Esophagus muscularis mucosa (tissue), 4 donors: Measurements from ENCODE around the gene PRDM7.

Experiments
- CTCF ChIP-seq, 3 experiments: fragments of 200-600 bp in 2 of 3; fragments of 450-650 bp in 1 of 3; sonication (generic) in 2 of 3; IDR thresholded peaks; one replicate each; pipeline ENCODE4 v1.5.1; 2017 to 2019; ENCODE audit warnings: antibody characterized with exemption in 3 of 3, mild to moderate bottlenecking in 2 of 3, moderate library complexity in 1 of 3
- EP300 ChIP-seq: sonication (generic); formaldehyde crosslinking; IDR thresholded peaks from one replicate; pipeline ENCODE4 v1.6.1; 2017; ENCODE audit warnings: antibody characterized with exemption
- POLR2A ChIP-seq: fragments of 450-650 bp; IDR thresholded peaks from one replicate; pipeline ENCODE4 v1.6.1; 2017; ENCODE audit warnings: antibody characterized with exemption, moderate library complexity, mild to moderate bottlenecking, low read depth
- POLR2AphosphoS5 ChIP-seq, 2 donors: sonication (generic); formaldehyde crosslinking; IDR thresholded peaks; one replicate each; pipeline ENCODE4 v1.6.1; 2017; ENCODE audit warnings: antibody characterized with exemption in 2 of 2

- TF ChIP-seq CTCF (IDR thresholded peaks at IDR 0.05) (no peak), POLR2AphosphoS5 (IDR thresholded peaks at IDR 0.05) (no peak), POLR2A (no peak), EP300 (no peak)
These were observed 45.0 kb downstream of the PRDM7 start for GRCh38 chr16:90031931-90032673.
